Left kidney (tissue), 2 donors: ENCODE measurements around the gene LDLRAD4. TPM values are rescaled to one million over a fixed set of nuclear protein-coding genes. Genes with fewer than 3 reads are reported as not detected.

Experiments
- DNase-seq: peaks from one replicate; pipeline ENCODE4 v3.0.0-alpha.2; 2013
- polyA plus RNA-seq: library from polyadenylated mRNA; unstranded; fragments of 120-200 nt; gene quantifications from one replicate; pipeline ENCODE4 v1.2.1, GENCODE V29; 2013; ENCODE audit not compliant: insufficient read length

Gene LDLRAD4
- polyA plus RNA-seq, 1 donor = 9.7 TPM

- no peak for DNase-seq
Observed at GRCh38 chr18:13201292-13201691, 17.3 kb upstream of the LDLRAD4 start.

GRCh38 chr18:13202571-13202970 lies 16.0 kb upstream of the LDLRAD4 start:
- no peak for DNase-seq

- no peak for DNase-seq
Observed at GRCh38 chr18:13206301-13206700, 12.3 kb upstream of the LDLRAD4 start.

- no peak for DNase-seq
Observed at GRCh38 chr18:13207294-13207693, 11.3 kb upstream of the LDLRAD4 start.

GRCh38 chr18:13211534-13211933 lies 7.0 kb upstream of the LDLRAD4 start:
- no peak for DNase-seq

- DNase-seq = no peak
Observed at GRCh38 chr18:13213036-13213795, 5.3 kb upstream of the LDLRAD4 start.

GRCh38 chr18:13214609-13215008 lies 4.0 kb upstream of the LDLRAD4 start:
- no peak for DNase-seq

- peak; percentile 65 for DNase-seq
Observed at GRCh38 chr18:13216092-13216582, 2.4 kb upstream of the LDLRAD4 start.

GRCh38 chr18:13216711-13217465 lies 1.7 kb upstream of the LDLRAD4 start:
- peak; percentile 46 for DNase-seq

- DNase-seq = peak; percentile 38
Observed at GRCh38 chr18:13217466-13217961, 1.0 kb upstream of the LDLRAD4 start.

- peak; percentile 31 for DNase-seq
Observed at GRCh38 chr18:13217971-13218367, 591 bp upstream of the LDLRAD4 start.

GRCh38 chr18:13218997-13219396 lies 437 bp downstream of the LDLRAD4 start:
- no peak for DNase-seq

- DNase-seq = no peak
Observed at GRCh38 chr18:13219593-13220159, 1.1 kb downstream of the LDLRAD4 start.

GRCh38 chr18:13220361-13220991 lies 1.9 kb downstream of the LDLRAD4 start:
- no peak for DNase-seq

GRCh38 chr18:13221869-13222855 lies 3.6 kb downstream of the LDLRAD4 start:
- DNase-seq = peak; percentile 61

GRCh38 chr18:13222856-13223281 lies 4.3 kb downstream of the LDLRAD4 start:
- no peak for DNase-seq

GRCh38 chr18:13223311-13224143 lies 5.0 kb downstream of the LDLRAD4 start:
- DNase-seq = no peak

GRCh38 chr18:13225261-13225660 lies 6.7 kb downstream of the LDLRAD4 start:
- no peak for DNase-seq

GRCh38 chr18:13226533-13227144 lies 8.1 kb downstream of the LDLRAD4 start:
- no peak for DNase-seq

- DNase-seq = no peak
Observed at GRCh38 chr18:13227910-13228309, 9.3 kb downstream of the LDLRAD4 start.
